OCI-LY7 (cell line): ENCODE results near the gene HPSE. TPM values are rescaled to one million over a fixed set of nuclear protein-coding genes. Genes with fewer than 3 reads are reported as not detected.

ENCODE experiments used
- BruUV-seq: library from RNA; stranded (reverse); fragments of 400-500 nt; replicated peaks from 2 replicates; lab custom pipeline; 2021; lab: Mats Ljungman, UMichigan
- CTCF ChIA-PET: fragments of 300-600 bp; sonication (Branson Sonifier 250); formaldehyde crosslinking; loops from one replicate; lab custom pipeline; 2022; ENCODE audit warnings: antibody characterized with exemption; ENCODE audit not compliant: unreplicated experiment; lab: Charles Lee
- POLR2A ChIA-PET: fragments of 300-600 bp; sonication (Branson Sonifier 250); formaldehyde crosslinking; loops from one replicate; lab custom pipeline; 2022; ENCODE audit warnings: antibody characterized with exemption; lab: Charles Lee
- DNase-seq: peaks from one replicate; pipeline ENCODE4 v3.0.0-alpha.2; 2015; ENCODE audit warnings: low spot score
- H2AFZ ChIP-seq: fragments of 200-600 bp; sonication (generic), shearing (Covaris generic); 2 replicates; pipeline ENCODE4 v1.6.1; 2014; ENCODE audit warnings: mild to moderate bottlenecking, antibody characterized with exemption, low read length, moderate library complexity
- H3K27ac ChIP-seq: fragments of 200-600 bp; sonication (generic); 2 replicates; pipeline ENCODE4 v1.5.1; 2014; ENCODE audit warnings: mixed run types, low read depth, mild to moderate bottlenecking, moderate library complexity, low read length, inconsistent platforms; ENCODE audit not compliant: poor library complexity, severe bottlenecking
- H3K36me3 ChIP-seq: fragments of 200-600 bp; sonication (generic); 2 replicates; pipeline ENCODE4 v1.6.1; 2014; ENCODE audit warnings: mild to moderate bottlenecking, antibody characterized with exemption, low read length, moderate library complexity, mixed read lengths; ENCODE audit not compliant: insufficient read depth
- H3K4me1 ChIP-seq: fragments of 200-600 bp; sonication (generic); 2 replicates; pipeline ENCODE4 v1.5.1; 2014; ENCODE audit warnings: mild to moderate bottlenecking, low read length; ENCODE audit not compliant: insufficient read depth, poor library complexity, severe bottlenecking
- H3K4me2 ChIP-seq: fragments of 200-600 bp; sonication (generic); 2 replicates; pipeline ENCODE4 v1.6.1; 2014; ENCODE audit warnings: mild to moderate bottlenecking, low read length
- H3K4me3 ChIP-seq: fragments of 200-600 bp; sonication (generic); 2 replicates; pipeline ENCODE4 v1.5.1; 2014; ENCODE audit warnings: mild to moderate bottlenecking, low read depth, low read length; ENCODE audit not compliant: poor library complexity, severe bottlenecking
- H3K79me2 ChIP-seq: fragments of 200-600 bp; sonication (generic); 2 replicates; pipeline ENCODE4 v1.6.1; 2016; ENCODE audit warnings: low read depth, mild to moderate bottlenecking, low read length, moderate library complexity, mixed read lengths; ENCODE audit not compliant: insufficient read depth
- H3K9me2 ChIP-seq: fragments of 200-600 bp; sonication (generic); 2 replicates; pipeline ENCODE4 v1.6.1; 2016; ENCODE audit warnings: mild to moderate bottlenecking, low read length, mixed read lengths; ENCODE audit not compliant: insufficient read depth
- H3K9me3 ChIP-seq: fragments of 200-600 bp; sonication (generic); 2 replicates; pipeline ENCODE4 v1.6.1; 2014; ENCODE audit warnings: mild to moderate bottlenecking, mixed run types, low read length, mixed read lengths
- H4K20me1 ChIP-seq: fragments of 200-600 bp; sonication (generic); 2 replicates; pipeline ENCODE4 v1.6.1; 2014; ENCODE audit warnings: mild to moderate bottlenecking, antibody characterized with exemption, low read length, moderate library complexity, mixed read lengths; ENCODE audit not compliant: insufficient read depth
- CTCF ChIP-seq: fragments of 200-600 bp; sonication (generic); conservative IDR thresholded peaks from 2 replicates; pipeline ENCODE4 v1.5.1; 2014; ENCODE audit warnings: mild to moderate bottlenecking, antibody characterized with exemption, low read length, moderate library complexity, mixed read lengths
- EZH2phosphoT487 ChIP-seq: fragments of 200-600 bp; sonication (generic); IDR thresholded peaks from 2 replicates; pipeline ENCODE4 v1.6.1; 2018; ENCODE audit warnings: low read depth, borderline replicate concordance, mild to moderate bottlenecking, mixed run types, antibody characterized with exemption, low read length, moderate library complexity, mixed read lengths
- intact Hi-C: fragments of 100-400 bp; cut with micrococcal nuclease; formaldehyde crosslinking; loops from one replicate; pipeline ENCODE4 v1.10.0; 2022; ENCODE audit not compliant: unreplicated experiment
- total RNA-seq, 2 experiments: library from RNA; depleted of rRNA in 1 of 2; stranded (reverse); fragments of >200 nt in 1 of 2; shearing (Covaris generic) in 1 of 2; gene quantifications; 2 replicates each; pipeline ENCODE4 v1.2.3, GENCODE V29; 2014 to 2022

The HPSE gene
- total RNA-seq, 2 experiments from 2014 or later: 2.4 to 3.1 TPM

- no peaks in the 10 kb centered on the region for H3K9me3 ChIP-seq
- H3K36me3 ChIP-seq: no peaks in the 10 kb centered on the region
- CTCF ChIA-PET: no interaction called here
- no peak overlapping the region for H3K4me2 ChIP-seq
- no peak for DNase-seq
- no peaks in the 10 kb centered on the region for H3K9me2 ChIP-seq
- H2AFZ ChIP-seq: no peak overlapping the region
- BruUV-seq: no TSS peak
- H3K27ac ChIP-seq: no peak overlapping the region
- H3K4me1 ChIP-seq: peaks cover 10% of the 10 kb centered on the region
- intact Hi-C loops: no loop called here
- no peak overlapping the region for H3K4me3 ChIP-seq
- no peaks in the 10 kb centered on the region for H3K79me2 ChIP-seq
- no peak for TF ChIP-seq EZH2phosphoT487
- TF ChIP-seq CTCF: no peak
- POLR2A ChIA-PET: interaction anchor here (0.6 to 1.7 kb wide), 8 partner anchors 12 to 349 kb away, joined by 3 to 5 read pairs (median 4); no protein-coding TSS in a partner anchor
- H4K20me1 ChIP-seq: no peaks in the 10 kb centered on the region
Observed at GRCh38 chr4:83371936-83372335, 37.3 kb upstream of the HPSE start.

- no peak for DNase-seq
- Histone ChIP-seq H3K9me3 (no peaks in the 10 kb centered on the region), H3K4me2 (no peak overlapping the region), H3K36me3 (no peaks in the 10 kb centered on the region), H2AFZ (no peak overlapping the region), H4K20me1 (no peaks in the 10 kb centered on the region), H3K4me3 (no peak overlapping the region), H3K27ac (no peak overlapping the region), H3K9me2 (no peaks in the 10 kb centered on the region), H3K79me2 (no peaks in the 10 kb centered on the region), H3K4me1 (peaks cover 14% of the 10 kb centered on the region)
- ChIA-PET POLR2A (interaction anchor here (1.1 to 1.4 kb wide), 3 partner anchors 8 to 14 kb away, joined by 3 to 4 read pairs (median 3); no protein-coding TSS in a partner anchor), CTCF (no interaction called here)
- TF ChIP-seq CTCF (no peak), EZH2phosphoT487 (no peak)
- intact Hi-C loops: no loop called here
- no TSS peak for BruUV-seq
Observed at GRCh38 chr4:83371235-83371634, 36.6 kb upstream of the HPSE start.

- Histone ChIP-seq H3K4me1 (peaks cover 19% of the 10 kb centered on the region), H3K79me2 (no peaks in the 10 kb centered on the region), H3K27ac (no peak overlapping the region), H3K4me3 (no peak overlapping the region), H3K36me3 (no peaks in the 10 kb centered on the region), H3K9me3 (no peaks in the 10 kb centered on the region), H4K20me1 (no peaks in the 10 kb centered on the region), H2AFZ (no peak overlapping the region), H3K4me2 (no peak overlapping the region), H3K9me2 (no peaks in the 10 kb centered on the region)
- no peak for TF ChIP-seq EZH2phosphoT487
- no peak for TF ChIP-seq CTCF
- ChIA-PET CTCF (interaction anchor here (0.5 kb wide), 1 partner anchor 299 kb away, joined by 3 read pairs; no protein-coding TSS in a partner anchor), POLR2A (interaction anchor here (1.1 to 1.4 kb wide), 2 partner anchors 9 to 13 kb away, joined by 3 to 4 read pairs; no protein-coding TSS in a partner anchor)
- no TSS peak for BruUV-seq
- DNase-seq: no peak
- intact Hi-C loops: no loop called here
Observed at GRCh38 chr4:83370640-83370906, 35.9 kb upstream of the HPSE start.
